Endodermal cell (in vitro differentiated cells): Measurements from ENCODE around the gene HOXC6. TPM values are rescaled to one million over a fixed set of nuclear protein-coding genes. Genes with fewer than 3 reads are reported as not detected.

Source experiments
- DNase-seq: peaks from one replicate; pipeline ENCODE4 v3.0.0-alpha.2; 2017
- H3K27ac ChIP-seq: 2 replicates; pipeline ENCODE4 v1.5.1; 2013; ENCODE audit warnings: mild to moderate bottlenecking, low read depth, low read length, moderate library complexity
- H3K27me3 ChIP-seq: 2 replicates; pipeline ENCODE4 v1.6.1; 2013; ENCODE audit warnings: mild to moderate bottlenecking, low read length, moderate library complexity; ENCODE audit not compliant: insufficient read depth, control insufficient read depth, poor library complexity, severe bottlenecking
- H3K36me3 ChIP-seq: 2 replicates; pipeline ENCODE4 v1.7.0; 2013; ENCODE audit warnings: mild to moderate bottlenecking, low read length, moderate library complexity; ENCODE audit not compliant: control insufficient read depth, insufficient read depth
- H3K4me1 ChIP-seq: one replicate; pipeline ENCODE4 v1.7.0; 2013; ENCODE audit warnings: low read length; ENCODE audit not compliant: control insufficient read depth, insufficient read depth
- H3K4me3 ChIP-seq: 2 replicates; pipeline ENCODE4 v1.5.1; 2013; ENCODE audit warnings: mild to moderate bottlenecking, low read length, moderate library complexity
- H3K9ac ChIP-seq: 2 replicates; pipeline ENCODE4 v1.6.1; 2013; ENCODE audit warnings: mild to moderate bottlenecking, low read length, moderate library complexity; ENCODE audit not compliant: poor library complexity, severe bottlenecking; ENCODE audit errors: extremely low read depth
- H3K9me3 ChIP-seq: 2 replicates; pipeline ENCODE4 v1.6.1; 2013; ENCODE audit warnings: mild to moderate bottlenecking, low read length, moderate library complexity; ENCODE audit not compliant: control insufficient read depth
- H3K27ac Mint-ChIP-seq: 2 replicates; pipeline ENCODE4 v1.8.0; 2020; ENCODE audit warnings: mixed read lengths
- H3K27me3 Mint-ChIP-seq: 2 replicates; pipeline ENCODE4 v1.8.0; 2021; ENCODE audit warnings: mild to moderate bottlenecking, mixed read lengths; ENCODE audit not compliant: insufficient read depth
- H3K36me3 Mint-ChIP-seq: 2 replicates; pipeline ENCODE4 v1.8.0; 2020; ENCODE audit warnings: low read depth, mixed read lengths
- H3K4me1 Mint-ChIP-seq: 2 replicates; pipeline ENCODE4 v1.8.0; 2020; ENCODE audit warnings: mixed read lengths
- H3K4me3 Mint-ChIP-seq: 2 replicates; pipeline ENCODE4 v1.8.0; 2020; ENCODE audit warnings: mild to moderate bottlenecking, moderate library complexity, mixed read lengths
- H3K9me3 Mint-ChIP-seq: 2 replicates; pipeline ENCODE4 v1.8.0; 2020; ENCODE audit warnings: mild to moderate bottlenecking, mixed read lengths
- CTCF ChIP-seq: fragments of 200-600 bp; sonication (generic); conservative IDR thresholded peaks from 2 replicates; pipeline ENCODE4 v1.5.0; 2021; ENCODE audit warnings: antibody characterized with exemption, mild to moderate bottlenecking
- WGBS, 2 experiments: methylation state at CpG; one replicate each; pipeline versions ENCODE4 v1.1.5 to v1.1.7; 2013; ENCODE audit warnings: missing lambda C conversion rate in 2 of 2, mixed read lengths in 1 of 2; ENCODE audit not compliant: insufficient coverage in 1 of 2, insufficient read length in 1 of 2; 5-methylcytosine and 5-hydroxymethylcytosine counted together
- total RNA-seq, 2 donors: library from RNA; stranded (reverse); fragmentation: NEBNext Ultra II Directional in 1 of 2; extraction: Animal tissue kit (Norgen Biotek cat#: 25700) in 1 of 2; gene quantifications; 2 replicates in 1 of 2; 3 replicates in 1 of 2; pipeline ENCODE4 v1.2.1, GENCODE V29; 2021

Gene HOXC6
- total RNA-seq, 2 donors from 2014 or later: not detected

DNA sequence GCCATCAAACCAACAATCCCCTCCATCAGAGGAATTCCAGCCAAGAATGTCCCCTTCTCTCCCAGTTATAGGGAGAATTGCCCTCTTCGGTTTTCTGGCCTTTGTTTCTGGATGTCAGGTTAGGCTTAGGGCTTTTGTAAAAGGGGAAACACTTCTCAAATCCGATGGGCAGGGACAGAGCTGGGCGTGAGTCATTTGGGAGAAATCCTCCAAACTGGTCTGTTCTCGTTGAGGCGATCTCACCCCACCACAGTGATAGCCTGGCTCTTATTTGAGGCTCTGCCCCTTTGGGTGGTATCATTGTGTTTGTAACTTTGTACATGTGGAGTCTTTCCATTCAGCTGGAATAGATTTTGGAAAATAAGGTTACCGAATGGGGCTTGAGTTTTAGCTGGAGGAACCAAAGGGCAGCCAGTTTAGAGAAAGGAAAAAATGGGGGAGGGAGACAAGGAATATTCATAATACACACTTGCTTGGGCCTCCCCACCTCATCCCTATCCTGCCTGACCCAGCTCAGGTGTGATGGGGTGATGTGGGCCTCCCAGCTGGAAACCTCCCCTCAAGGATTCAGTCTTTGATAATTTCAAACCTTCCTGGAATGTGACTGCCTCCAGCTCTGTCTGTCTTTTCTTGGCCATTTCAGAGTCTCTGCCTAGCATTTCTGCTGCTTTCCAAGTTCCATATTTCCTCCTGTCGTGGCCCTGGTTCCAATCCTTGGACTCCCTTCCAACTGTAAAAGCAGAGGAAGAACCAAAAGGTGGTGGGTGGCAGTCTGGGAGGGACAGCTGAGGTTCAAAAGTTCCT lies 32.9 kb downstream of the HOXC6 start:
- peak; percentile 52 for DNase-seq
- no peaks in the 10 kb centered on the region for H3K36me3 Mint-ChIP-seq
- no peak overlapping the region for H3K9ac ChIP-seq
- H3K4me1 Mint-ChIP-seq: no peaks in the 10 kb centered on the region
- H3K27ac ChIP-seq: no peak overlapping the region
- H3K27me3 ChIP-seq: peaks cover 100% of the 10 kb centered on the region
- H3K4me3 ChIP-seq: no peak overlapping the region
- H3K4me3 Mint-ChIP-seq: no peak overlapping the region
- H3K27me3 Mint-ChIP-seq: peaks cover 98% of the 10 kb centered on the region
- no peak overlapping the region for H3K27ac Mint-ChIP-seq
- no peaks in the 10 kb centered on the region for H3K9me3 ChIP-seq
- no peaks in the 10 kb centered on the region for H3K4me1 ChIP-seq
- no peaks in the 10 kb centered on the region for H3K9me3 Mint-ChIP-seq
- WGBS, 2 experiments: 14 to 22% methylated on average over 6 to 7 of the region's 7 CpGs
- H3K36me3 ChIP-seq: no peaks in the 10 kb centered on the region
- TF ChIP-seq CTCF: no peak

DNA sequence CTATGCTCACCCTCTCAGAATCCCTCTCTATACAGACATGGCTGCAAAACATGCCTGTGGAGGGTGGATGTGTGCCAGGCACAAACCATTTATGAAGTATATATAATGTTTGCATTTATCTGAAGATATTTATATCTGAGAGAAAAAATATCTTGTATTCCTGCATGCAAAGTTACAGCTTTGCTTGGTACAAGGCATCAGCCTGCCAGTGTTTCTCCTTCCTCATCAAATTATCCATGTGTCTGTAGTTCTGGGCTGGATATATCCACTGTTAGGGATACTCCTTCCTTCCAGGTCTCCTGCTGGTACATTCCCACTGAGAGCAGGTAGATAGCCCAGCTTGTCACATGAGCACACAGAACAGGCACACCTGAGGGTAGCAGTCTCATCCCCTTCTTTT lies 37.4 kb downstream of the HOXC6 start:
- no peak overlapping the region for H3K9ac ChIP-seq
- peaks cover 100% of the 10 kb centered on the region for H3K27me3 ChIP-seq
- H3K36me3 ChIP-seq: no peaks in the 10 kb centered on the region
- H3K4me3 ChIP-seq: no peak overlapping the region
- Mint-ChIP-seq H3K27ac (no peak overlapping the region), H3K36me3 (no peaks in the 10 kb centered on the region), H3K4me1 (no peaks in the 10 kb centered on the region), H3K9me3 (no peaks in the 10 kb centered on the region), H3K27me3 (peaks cover 93% of the 10 kb centered on the region), H3K4me3 (no peak overlapping the region)
- TF ChIP-seq CTCF: no peak
- no peak overlapping the region for H3K27ac ChIP-seq
- DNase-seq: no peak
- H3K9me3 ChIP-seq: no peaks in the 10 kb centered on the region
- H3K4me1 ChIP-seq: no peaks in the 10 kb centered on the region

DNA sequence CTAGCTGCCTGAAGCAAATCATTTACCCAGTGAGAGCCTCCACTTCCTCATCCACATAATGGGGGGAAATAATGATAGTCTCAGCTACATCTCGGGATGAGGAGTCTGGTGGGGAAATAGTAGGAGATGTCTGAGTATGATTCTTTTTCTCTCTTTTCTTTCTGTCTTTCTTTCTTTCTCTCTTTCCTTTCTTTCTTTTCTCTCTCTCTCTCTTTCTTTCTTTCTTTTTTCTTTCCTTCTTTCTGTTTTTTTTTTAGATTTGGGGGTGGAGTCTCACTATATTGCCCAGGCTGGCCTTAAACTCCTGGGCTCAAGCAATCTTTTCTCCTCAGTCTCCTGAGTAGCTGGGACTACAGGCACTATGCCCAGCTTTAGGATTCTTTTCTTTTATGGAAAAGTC lies 38.2 kb downstream of the HOXC6 start:
- Histone ChIP-seq H3K4me1 (no peaks in the 10 kb centered on the region), H3K27me3 (peaks cover 100% of the 10 kb centered on the region), H3K27ac (no peak overlapping the region), H3K9ac (no peak overlapping the region), H3K4me3 (no peak overlapping the region), H3K9me3 (no peaks in the 10 kb centered on the region), H3K36me3 (no peaks in the 10 kb centered on the region)
- no peaks in the 10 kb centered on the region for H3K9me3 Mint-ChIP-seq
- H3K27ac Mint-ChIP-seq: no peak overlapping the region
- no peaks in the 10 kb centered on the region for H3K36me3 Mint-ChIP-seq
- TF ChIP-seq CTCF: no peak
- no peak for DNase-seq
- H3K27me3 Mint-ChIP-seq: peaks cover 93% of the 10 kb centered on the region
- no peaks in the 10 kb centered on the region for H3K4me1 Mint-ChIP-seq
- H3K4me3 Mint-ChIP-seq: no peak overlapping the region
- no CpG with 5 or more reads among the region's 1 CpG for WGBS, 2 experiments
